Measurements from ENCODE around the gene TRANK1. TPM values are rescaled to one million over a fixed set of nuclear protein-coding genes. Genes with fewer than 3 reads are reported as not detected.

The TRANK1 gene
- total and polyA plus RNA-seq, 2 of the 8 experiments (the other 6 are each of a cell fraction or from before 2014, with no cell fraction given), result 2.9 to 8.8 TPM

- TF ChIP-seq TAF7 (optimal IDR thresholded peaks at IDR 0.05; ENCODE audit: borderline replicate concordance, low read depth, low read length) (no peak), CHD7 (IDR thresholded peaks at IDR 0.05; ENCODE audit: insufficient replicate concordance, low read length) (no peak), KDM4A (IDR thresholded peaks at IDR 0.05; ENCODE audit: low read depth, low read length, severe bottlenecking) (no peak)
Observed at GRCh38 chr3:36901588-36901987, 43.3 kb downstream of the TRANK1 start (continued).

Measured in H1 (cell line).